PC-9 (cell line): Measurements from ENCODE around the gene PLPP1. TPM values are rescaled to one million over a fixed set of nuclear protein-coding genes. Genes with fewer than 3 reads are reported as not detected.

Experiments
- BruUV-seq: library from RNA; stranded (reverse); fragments of 400-500 nt; replicated peaks from 2 replicates; lab custom pipeline; 2021; lab: Mats Ljungman, UMichigan
- CTCF ChIA-PET: fragments of 300-600 bp; sonication (Branson Sonifier 250); formaldehyde crosslinking; loops from one replicate; lab custom pipeline; 2022; ENCODE audit warnings: antibody characterized with exemption; lab: Charles Lee
- POLR2A ChIA-PET: fragments of 300-600 bp; sonication (Branson Sonifier 250); formaldehyde crosslinking; loops from one replicate; lab custom pipeline; 2022; ENCODE audit warnings: antibody characterized with exemption; ENCODE audit not compliant: unreplicated experiment; lab: Charles Lee
- DNase-seq, 2 experiments: peaks; one replicate each; pipeline versions ENCODE4 v3.0.0 to v3.0.0-alpha.2; 2015 to 2022; ENCODE audit warnings: mixed read lengths in 1 of 2
- H2AFZ ChIP-seq: fragments of 200-600 bp; sonication (generic); 2 replicates; pipeline ENCODE4 v1.8.1; 2017; ENCODE audit warnings: antibody characterized with exemption
- H3F3A ChIP-seq: fragments of 200-600 bp; sonication (generic); 2 replicates; pipeline ENCODE4 v1.8.1; 2017; ENCODE audit warnings: antibody characterized with exemption, mild to moderate bottlenecking, low read depth; ENCODE audit not compliant: insufficient read depth
- H3K27ac ChIP-seq: fragments of 200-600 bp; sonication (generic); 2 replicates; pipeline ENCODE4 v1.6.1; 2016; ENCODE audit warnings: mixed run types
- H3K27me3 ChIP-seq: fragments of 200-600 bp; sonication (generic); 2 replicates; pipeline ENCODE4 v1.6.1; 2016; ENCODE audit warnings: low read depth, mixed run types; ENCODE audit not compliant: insufficient read depth
- H3K36me3 ChIP-seq: fragments of 200-600 bp; sonication (generic); 2 replicates; pipeline ENCODE4 v1.6.1; 2016; ENCODE audit warnings: low read depth, mixed run types
- H3K4me1 ChIP-seq: fragments of 200-600 bp; sonication (generic); replicated peaks from 2 replicates; pipeline ENCODE4 v1.6.1; 2016; ENCODE audit warnings: mixed run types; ENCODE audit not compliant: insufficient read depth
- H3K4me2 ChIP-seq: fragments of 200-600 bp; sonication (generic); 2 replicates; pipeline ENCODE4 v1.6.1; 2017; ENCODE audit warnings: mixed run types
- H3K4me3 ChIP-seq: fragments of 200-600 bp; sonication (generic); 2 replicates; pipeline ENCODE4 v1.6.1; 2016; ENCODE audit warnings: mixed run types
- H3K79me2 ChIP-seq: fragments of 200-600 bp; sonication (generic); 2 replicates; pipeline ENCODE4 v1.6.1; 2017; ENCODE audit warnings: low read depth, mixed run types
- H3K9me2 ChIP-seq: fragments of 200-600 bp; sonication (generic); 2 replicates; pipeline ENCODE4 v1.8.1; 2017; ENCODE audit warnings: mild to moderate bottlenecking; ENCODE audit not compliant: insufficient read depth
- H3K9me3 ChIP-seq: fragments of 200-600 bp; sonication (generic); 2 replicates; pipeline ENCODE4 v1.8.1; 2016; ENCODE audit warnings: low read depth; ENCODE audit not compliant: insufficient read depth
- H4K20me1 ChIP-seq: fragments of 200-600 bp; sonication (generic); 2 replicates; pipeline ENCODE4 v1.8.1; 2017; ENCODE audit not compliant: insufficient read depth
- EZH2 ChIP-seq: fragments of 200-600 bp; sonication (generic); IDR thresholded peaks from 2 replicates; pipeline ENCODE4 v1.8.0; 2017; ENCODE audit warnings: antibody characterized with exemption, low read depth
- intact Hi-C: fragments of 100-400 bp; cut with micrococcal nuclease; formaldehyde crosslinking; loops from one replicate; pipeline ENCODE4 v1.10.0; 2022; ENCODE audit not compliant: unreplicated experiment
- total RNA-seq: library from RNA; stranded (reverse); gene quantifications from 2 replicates; pipeline ENCODE4 v1.2.3, GENCODE V29; 2021
- TF ChIP-seq, protein P1 (sequence below): fragments of 200-600 bp; sonication (generic); conservative IDR thresholded peaks from 2 replicates; pipeline ENCODE4 v1.6.1; 2017; ENCODE audit warnings: mixed run types, antibody characterized with exemption, mild to moderate bottlenecking, moderate library complexity

The PLPP1 gene
- total RNA-seq, 1 experiment from 2014 or later = 12.2 TPM

DNA sequence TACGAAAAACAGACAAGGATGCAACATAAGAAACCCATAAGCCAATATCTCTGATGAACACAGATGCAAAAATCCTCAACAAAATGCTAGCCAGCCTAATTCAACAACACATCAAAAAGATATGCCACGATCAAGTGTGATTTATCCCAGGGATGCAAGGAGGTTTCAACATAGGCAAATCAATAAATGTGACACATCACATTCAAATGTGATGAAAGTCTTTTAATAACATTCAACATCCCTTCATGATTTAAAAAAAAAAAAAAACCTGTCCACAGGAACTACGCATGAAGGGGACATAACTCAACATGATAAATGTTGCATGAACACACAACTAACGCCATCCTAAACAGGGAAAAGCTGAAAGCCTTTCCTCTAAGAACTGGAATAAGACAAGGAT, 102.2 kb downstream of the PLPP1 start:
- no peak overlapping the region for H3K27ac ChIP-seq
- H3K9me2 ChIP-seq = no peaks in the 10 kb centered on the region
- no peak for TF ChIP-seq EZH2
- TF ChIP-seq, protein P1, sequence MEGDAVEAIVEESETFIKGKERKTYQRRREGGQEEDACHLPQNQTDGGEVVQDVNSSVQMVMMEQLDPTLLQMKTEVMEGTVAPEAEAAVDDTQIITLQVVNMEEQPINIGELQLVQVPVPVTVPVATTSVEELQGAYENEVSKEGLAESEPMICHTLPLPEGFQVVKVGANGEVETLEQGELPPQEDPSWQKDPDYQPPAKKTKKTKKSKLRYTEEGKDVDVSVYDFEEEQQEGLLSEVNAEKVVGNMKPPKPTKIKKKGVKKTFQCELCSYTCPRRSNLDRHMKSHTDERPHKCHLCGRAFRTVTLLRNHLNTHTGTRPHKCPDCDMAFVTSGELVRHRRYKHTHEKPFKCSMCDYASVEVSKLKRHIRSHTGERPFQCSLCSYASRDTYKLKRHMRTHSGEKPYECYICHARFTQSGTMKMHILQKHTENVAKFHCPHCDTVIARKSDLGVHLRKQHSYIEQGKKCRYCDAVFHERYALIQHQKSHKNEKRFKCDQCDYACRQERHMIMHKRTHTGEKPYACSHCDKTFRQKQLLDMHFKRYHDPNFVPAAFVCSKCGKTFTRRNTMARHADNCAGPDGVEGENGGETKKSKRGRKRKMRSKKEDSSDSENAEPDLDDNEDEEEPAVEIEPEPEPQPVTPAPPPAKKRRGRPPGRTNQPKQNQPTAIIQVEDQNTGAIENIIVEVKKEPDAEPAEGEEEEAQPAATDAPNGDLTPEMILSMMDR = no peak
- H3K9me3 ChIP-seq = peaks cover 59% of the 10 kb centered on the region
- no peak overlapping the region for H3K4me3 ChIP-seq
- no peaks in the 10 kb centered on the region for H3K79me2 ChIP-seq
- no peaks in the 10 kb centered on the region for H3K27me3 ChIP-seq
- POLR2A ChIA-PET = no interaction called here
- H2AFZ ChIP-seq = no peak overlapping the region
- BruUV-seq = no TSS peak
- no peak overlapping the region for H3K4me2 ChIP-seq
- H3K36me3 ChIP-seq = peaks cover 17% of the 10 kb centered on the region
- no peaks in the 10 kb centered on the region for H4K20me1 ChIP-seq
- intact Hi-C loops = no loop called here
- peaks cover 14% of the 10 kb centered on the region for H3F3A ChIP-seq
- DNase-seq = no peak
- CTCF ChIA-PET = no interaction called here
- H3K4me1 ChIP-seq = peaks cover 11% of the 10 kb centered on the region

DNA sequence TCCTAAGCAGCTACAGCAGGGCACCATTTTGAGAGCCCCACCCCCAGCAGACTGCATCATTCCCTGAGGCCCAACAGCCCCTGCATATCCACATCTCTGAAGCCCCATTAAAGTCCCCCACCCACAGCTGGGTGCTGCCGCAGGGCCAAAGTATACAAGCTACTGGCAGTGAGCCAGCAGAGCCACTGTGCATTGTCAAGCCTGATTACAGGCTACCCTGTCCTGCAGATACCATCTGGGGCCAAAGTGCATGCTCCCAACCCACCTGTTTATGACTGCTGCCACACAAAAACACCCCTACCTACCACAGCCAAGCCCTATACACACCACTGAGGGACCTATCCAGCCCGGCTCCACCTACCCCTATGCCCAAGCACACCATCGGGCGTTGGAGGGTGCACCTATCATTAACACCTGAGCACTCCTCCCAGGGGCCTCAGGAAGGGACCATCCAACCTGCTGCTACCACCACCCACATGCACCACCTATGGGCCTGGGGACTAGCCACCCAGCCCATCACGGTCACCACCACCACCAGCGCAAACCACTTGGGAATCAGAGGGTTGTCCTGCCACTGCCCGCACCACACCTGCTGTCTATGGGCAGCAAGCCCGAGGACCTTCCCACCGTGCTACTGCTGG, 105.0 kb downstream of the PLPP1 start:
- CTCF ChIA-PET = no interaction called here

DNA sequence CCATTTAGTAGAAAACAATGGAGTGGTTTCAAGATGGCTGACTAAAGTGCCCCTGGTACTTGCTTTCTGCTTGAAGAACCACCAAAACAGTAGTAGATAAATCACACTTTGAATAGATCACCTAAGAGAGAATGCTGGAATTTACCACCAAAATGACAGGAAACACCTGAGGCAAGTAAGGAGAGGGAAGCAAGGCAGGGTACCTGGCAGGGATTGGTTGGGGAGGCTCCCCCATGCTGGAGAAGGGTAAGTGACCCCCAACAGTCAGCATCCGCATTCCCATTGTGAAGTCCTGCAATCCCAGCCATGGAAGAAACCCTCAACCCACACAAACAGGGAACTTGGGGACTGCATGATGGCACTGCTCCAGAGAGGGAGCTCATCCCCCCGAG, 105.5 kb downstream of the PLPP1 start:
- no peaks in the 10 kb centered on the region for H3K4me1 ChIP-seq
- no peaks in the 10 kb centered on the region for H3K79me2 ChIP-seq
- no peak overlapping the region for H3K4me2 ChIP-seq
- peaks cover 31% of the 10 kb centered on the region for H3K36me3 ChIP-seq
- BruUV-seq = no TSS peak
- no peak overlapping the region for H3K27ac ChIP-seq
- H3K9me3 ChIP-seq = peaks cover 50% of the 10 kb centered on the region
- H4K20me1 ChIP-seq = no peaks in the 10 kb centered on the region
- POLR2A ChIA-PET = no interaction called here
- no peaks in the 10 kb centered on the region for H3K27me3 ChIP-seq
- H3K4me3 ChIP-seq = no peak overlapping the region
- no peak for TF ChIP-seq EZH2
- TF ChIP-seq, protein P1 = no peak
- H3F3A ChIP-seq = peaks cover 4% of the 10 kb centered on the region; the same call in 1 of the 2 replicates
- H2AFZ ChIP-seq = no peak overlapping the region
- no peaks in the 10 kb centered on the region for H3K9me2 ChIP-seq
- intact Hi-C loops = no loop called here
- DNase-seq = no peak
- CTCF ChIA-PET = no interaction called here

More for the DNA sequence above, 105.0 kb downstream of the PLPP1 start:
- intact Hi-C loops = no loop called here
- no peak for TF ChIP-seq EZH2
- TF ChIP-seq, protein P1 = no peak
- peaks cover 4% of the 10 kb centered on the region; the same call in 1 of the 2 replicates for H3F3A ChIP-seq
- no peaks in the 10 kb centered on the region for H3K27me3 ChIP-seq
- DNase-seq = no peak
- H3K27ac ChIP-seq = no peak overlapping the region
- BruUV-seq = no TSS peak
- no peaks in the 10 kb centered on the region for H3K9me2 ChIP-seq
- no peaks in the 10 kb centered on the region for H3K4me1 ChIP-seq
- POLR2A ChIA-PET = no interaction called here
- peaks cover 31% of the 10 kb centered on the region for H3K36me3 ChIP-seq
- H2AFZ ChIP-seq = no peak overlapping the region
- no peaks in the 10 kb centered on the region for H4K20me1 ChIP-seq
- H3K79me2 ChIP-seq = no peaks in the 10 kb centered on the region
- no peak overlapping the region for H3K4me3 ChIP-seq
- peaks cover 56% of the 10 kb centered on the region for H3K9me3 ChIP-seq
- H3K4me2 ChIP-seq = no peak overlapping the region
